ENCODE measurements around the gene ARHGAP24.

DNA sequence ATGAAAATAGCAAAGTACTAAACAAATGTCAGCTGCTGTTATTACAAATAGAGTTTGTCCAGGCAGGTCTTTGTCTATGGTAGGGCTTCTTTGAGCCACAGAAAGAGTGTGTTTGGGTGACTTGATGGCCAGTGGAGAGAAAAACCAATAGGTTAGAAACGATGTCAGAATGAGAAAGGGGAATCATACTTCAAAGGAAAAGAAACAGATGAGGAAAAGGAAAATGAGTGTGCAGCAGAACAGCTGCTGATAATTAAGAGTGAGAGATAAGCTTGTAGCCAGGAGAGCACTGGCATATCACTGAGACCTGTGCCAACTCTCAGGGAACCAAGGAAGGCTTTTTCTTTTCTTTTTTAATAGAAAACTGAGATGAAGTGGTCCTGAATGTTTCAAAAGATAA, 257.2 kb downstream of the ARHGAP24 start:
- TF ChIP-seq, protein P1, sequence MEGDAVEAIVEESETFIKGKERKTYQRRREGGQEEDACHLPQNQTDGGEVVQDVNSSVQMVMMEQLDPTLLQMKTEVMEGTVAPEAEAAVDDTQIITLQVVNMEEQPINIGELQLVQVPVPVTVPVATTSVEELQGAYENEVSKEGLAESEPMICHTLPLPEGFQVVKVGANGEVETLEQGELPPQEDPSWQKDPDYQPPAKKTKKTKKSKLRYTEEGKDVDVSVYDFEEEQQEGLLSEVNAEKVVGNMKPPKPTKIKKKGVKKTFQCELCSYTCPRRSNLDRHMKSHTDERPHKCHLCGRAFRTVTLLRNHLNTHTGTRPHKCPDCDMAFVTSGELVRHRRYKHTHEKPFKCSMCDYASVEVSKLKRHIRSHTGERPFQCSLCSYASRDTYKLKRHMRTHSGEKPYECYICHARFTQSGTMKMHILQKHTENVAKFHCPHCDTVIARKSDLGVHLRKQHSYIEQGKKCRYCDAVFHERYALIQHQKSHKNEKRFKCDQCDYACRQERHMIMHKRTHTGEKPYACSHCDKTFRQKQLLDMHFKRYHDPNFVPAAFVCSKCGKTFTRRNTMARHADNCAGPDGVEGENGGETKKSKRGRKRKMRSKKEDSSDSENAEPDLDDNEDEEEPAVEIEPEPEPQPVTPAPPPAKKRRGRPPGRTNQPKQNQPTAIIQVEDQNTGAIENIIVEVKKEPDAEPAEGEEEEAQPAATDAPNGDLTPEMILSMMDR (conservative IDR thresholded peaks at IDR 0.05; ENCODE audit: low read depth in 2 of 2) = no peak
- TF ChIP-seq POLR2AphosphoS5 (IDR thresholded peaks at IDR 0.05; ENCODE audit: low read depth) (no peak), EZH2 (IDR thresholded peaks at IDR 0.05; ENCODE audit: low read depth, unreplicated experiment) (no peak), ZNF114 (CRISPR knock-in tag; IDR thresholded peaks at IDR 0.05) (no peak)
- TF ChIP-seq, protein P2, sequence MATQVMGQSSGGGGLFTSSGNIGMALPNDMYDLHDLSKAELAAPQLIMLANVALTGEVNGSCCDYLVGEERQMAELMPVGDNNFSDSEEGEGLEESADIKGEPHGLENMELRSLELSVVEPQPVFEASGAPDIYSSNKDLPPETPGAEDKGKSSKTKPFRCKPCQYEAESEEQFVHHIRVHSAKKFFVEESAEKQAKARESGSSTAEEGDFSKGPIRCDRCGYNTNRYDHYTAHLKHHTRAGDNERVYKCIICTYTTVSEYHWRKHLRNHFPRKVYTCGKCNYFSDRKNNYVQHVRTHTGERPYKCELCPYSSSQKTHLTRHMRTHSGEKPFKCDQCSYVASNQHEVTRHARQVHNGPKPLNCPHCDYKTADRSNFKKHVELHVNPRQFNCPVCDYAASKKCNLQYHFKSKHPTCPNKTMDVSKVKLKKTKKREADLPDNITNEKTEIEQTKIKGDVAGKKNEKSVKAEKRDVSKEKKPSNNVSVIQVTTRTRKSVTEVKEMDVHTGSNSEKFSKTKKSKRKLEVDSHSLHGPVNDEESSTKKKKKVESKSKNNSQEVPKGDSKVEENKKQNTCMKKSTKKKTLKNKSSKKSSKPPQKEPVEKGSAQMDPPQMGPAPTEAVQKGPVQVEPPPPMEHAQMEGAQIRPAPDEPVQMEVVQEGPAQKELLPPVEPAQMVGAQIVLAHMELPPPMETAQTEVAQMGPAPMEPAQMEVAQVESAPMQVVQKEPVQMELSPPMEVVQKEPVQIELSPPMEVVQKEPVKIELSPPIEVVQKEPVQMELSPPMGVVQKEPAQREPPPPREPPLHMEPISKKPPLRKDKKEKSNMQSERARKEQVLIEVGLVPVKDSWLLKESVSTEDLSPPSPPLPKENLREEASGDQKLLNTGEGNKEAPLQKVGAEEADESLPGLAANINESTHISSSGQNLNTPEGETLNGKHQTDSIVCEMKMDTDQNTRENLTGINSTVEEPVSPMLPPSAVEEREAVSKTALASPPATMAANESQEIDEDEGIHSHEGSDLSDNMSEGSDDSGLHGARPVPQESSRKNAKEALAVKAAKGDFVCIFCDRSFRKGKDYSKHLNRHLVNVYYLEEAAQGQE (IDR thresholded peaks at IDR 0.05; ENCODE audit: unreplicated experiment) = no peak
